HG03469 (cell line): ENCODE results near the gene ADAM8.

Experiments
- ATAC-seq: cut with Tn5 transposase; IDR thresholded peaks from one replicate; pipeline ENCODE4 v1.9.1; 2021; ENCODE audit warnings: mild to moderate bottlenecking, moderate library complexity, moderate number of reproducible peaks; ENCODE audit not compliant: unreplicated experiment

The ADAM8 gene

GRCh38 chr10:133252223-133252552, 24.5 kb downstream of the ADAM8 start:
- ATAC-seq: no peak

- ATAC-seq: no peak
These were observed 25.1 kb downstream of the ADAM8 start for GRCh38 chr10:133251388-133252222.

GRCh38 chr10:133249975-133250754, 26.5 kb downstream of the ADAM8 start:
- no peak for ATAC-seq

- no peak for ATAC-seq
These were observed 27.4 kb downstream of the ADAM8 start for GRCh38 chr10:133249094-133249780.

- no peak for ATAC-seq
These were observed 28.3 kb downstream of the ADAM8 start for GRCh38 chr10:133248334-133248715.

GRCh38 chr10:133247681-133248333, 28.9 kb downstream of the ADAM8 start:
- ATAC-seq: no peak

- no peak for ATAC-seq
These were observed 30.4 kb downstream of the ADAM8 start for GRCh38 chr10:133246236-133246626.

- no peak for ATAC-seq
These were observed 31.0 kb downstream of the ADAM8 start for GRCh38 chr10:133245439-133246235.

GRCh38 chr10:133243593-133243992, 33.1 kb downstream of the ADAM8 start:
- ATAC-seq: no peak

- ATAC-seq: no peak
These were observed 33.9 kb downstream of the ADAM8 start for GRCh38 chr10:133242611-133243356.

- ATAC-seq: no peak
These were observed 35.0 kb downstream of the ADAM8 start for GRCh38 chr10:133241501-133242205.

GRCh38 chr10:133239990-133240389, 36.7 kb downstream of the ADAM8 start:
- no peak for ATAC-seq

- ATAC-seq: no peak
These were observed 38.2 kb downstream of the ADAM8 start for GRCh38 chr10:133238466-133238804.

- no peak for ATAC-seq
These were observed 38.8 kb downstream of the ADAM8 start, which contains the start of gene VENTX for GRCh38 chr10:133237588-133238465. Gene VENTX (plus strand): TSS chr10:133237855. CDS start chr10:133237915, 60 bp downstream.

- ATAC-seq: no peak
These were observed 39.5 kb downstream of the ADAM8 start for GRCh38 chr10:133237241-133237587.

GRCh38 chr10:133236401-133237240, 40.0 kb downstream of the ADAM8 start:
- ATAC-seq: no peak

- no peak for ATAC-seq
These were observed 40.7 kb downstream of the ADAM8 start for GRCh38 chr10:133235932-133236331.
